ENCODE measurements around the gene ATP1A1.

The ATP1A1 gene

GRCh38 chr1:116373431-116374352 lies 648 bp downstream of the ATP1A1 start:
- DNase-seq = peak; percentile 74

DNA sequence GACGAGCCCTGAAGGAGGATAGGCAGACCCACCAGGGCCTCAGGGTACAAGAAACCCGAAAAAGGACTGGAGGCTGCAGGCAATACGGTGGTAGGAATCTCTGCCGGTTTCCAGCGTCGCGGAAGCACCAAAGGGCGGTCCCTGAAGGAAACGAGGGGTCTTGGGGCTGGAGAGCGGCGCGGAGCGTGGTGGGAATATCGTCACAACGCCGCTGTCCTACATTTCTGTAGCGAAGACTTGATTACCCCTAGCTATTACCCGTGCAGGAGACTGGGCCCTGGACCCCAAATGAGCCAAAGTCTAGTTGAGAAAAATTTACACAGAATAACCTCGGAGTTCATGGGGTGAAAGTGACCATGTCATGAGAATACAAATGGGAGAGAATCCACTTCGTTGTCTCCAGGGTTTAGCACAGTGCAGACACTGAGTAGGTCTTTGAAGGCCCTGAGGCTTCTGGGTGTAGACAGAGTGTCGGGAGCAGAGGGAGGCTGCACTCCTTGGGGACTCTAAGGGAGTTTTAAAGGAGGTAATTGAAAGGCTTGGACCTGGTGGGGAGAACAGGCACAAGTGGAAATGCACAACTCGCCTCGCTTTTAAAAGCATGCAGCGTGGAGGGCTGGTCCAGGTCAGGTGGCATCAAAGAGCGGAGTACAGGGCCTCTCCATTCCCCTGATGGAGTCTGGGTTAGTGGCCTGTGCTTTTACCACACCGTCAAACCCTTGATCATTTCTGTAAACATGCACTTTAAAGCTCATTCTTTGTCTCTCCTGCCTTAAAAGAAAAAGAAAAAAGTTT lies 1.5 kb downstream of the ATP1A1 start:
- peak; percentile 9 for DNase-seq

DNA sequence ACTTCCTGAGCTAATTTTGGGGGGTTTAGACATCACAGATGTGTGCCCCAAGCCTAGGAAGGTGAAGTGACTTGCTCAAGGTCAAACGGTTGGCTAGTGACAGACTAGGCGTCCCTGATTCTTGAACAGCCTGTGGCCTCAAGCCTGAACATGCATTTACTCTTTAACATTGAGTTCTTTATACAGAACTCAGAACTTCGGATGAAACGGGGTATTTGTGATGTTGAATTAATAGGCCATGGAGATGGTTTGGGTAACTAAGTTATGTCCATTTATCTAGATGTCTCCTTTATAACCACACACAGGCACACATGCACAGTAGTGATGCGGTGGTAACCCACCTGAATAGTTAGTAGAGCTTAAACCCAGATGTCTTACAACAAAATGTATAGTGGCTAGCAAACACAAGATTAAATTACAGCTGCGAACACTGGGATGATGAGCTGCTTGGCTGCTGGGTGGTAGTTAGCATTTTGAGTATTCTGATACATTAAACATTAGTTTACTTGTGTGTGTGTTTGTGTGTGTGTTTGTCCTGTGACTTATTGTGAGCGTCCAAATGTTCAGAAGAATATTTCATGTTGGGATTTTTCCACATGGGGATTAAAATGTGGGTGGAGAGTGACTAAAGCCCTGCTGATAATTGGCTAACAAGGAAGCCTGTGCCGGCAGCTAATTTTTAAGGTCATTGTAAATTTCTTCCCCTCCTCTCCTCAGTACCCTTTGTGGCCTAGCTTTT lies 2.3 kb downstream of the ATP1A1 start:
- no peak for DNase-seq

GRCh38 chr1:116375887-116376728 lies 3.1 kb downstream of the ATP1A1 start:
- DNase-seq = no peak

GRCh38 chr1:116376729-116377086 lies 3.7 kb downstream of the ATP1A1 start:
- no peak for DNase-seq

GRCh38 chr1:116377541-116378529 lies 4.8 kb downstream of the ATP1A1 start:
- DNase-seq = no peak

- no peak for DNase-seq
These were observed 6.1 kb downstream of the ATP1A1 start for GRCh38 chr1:116379057-116379630.

DNA sequence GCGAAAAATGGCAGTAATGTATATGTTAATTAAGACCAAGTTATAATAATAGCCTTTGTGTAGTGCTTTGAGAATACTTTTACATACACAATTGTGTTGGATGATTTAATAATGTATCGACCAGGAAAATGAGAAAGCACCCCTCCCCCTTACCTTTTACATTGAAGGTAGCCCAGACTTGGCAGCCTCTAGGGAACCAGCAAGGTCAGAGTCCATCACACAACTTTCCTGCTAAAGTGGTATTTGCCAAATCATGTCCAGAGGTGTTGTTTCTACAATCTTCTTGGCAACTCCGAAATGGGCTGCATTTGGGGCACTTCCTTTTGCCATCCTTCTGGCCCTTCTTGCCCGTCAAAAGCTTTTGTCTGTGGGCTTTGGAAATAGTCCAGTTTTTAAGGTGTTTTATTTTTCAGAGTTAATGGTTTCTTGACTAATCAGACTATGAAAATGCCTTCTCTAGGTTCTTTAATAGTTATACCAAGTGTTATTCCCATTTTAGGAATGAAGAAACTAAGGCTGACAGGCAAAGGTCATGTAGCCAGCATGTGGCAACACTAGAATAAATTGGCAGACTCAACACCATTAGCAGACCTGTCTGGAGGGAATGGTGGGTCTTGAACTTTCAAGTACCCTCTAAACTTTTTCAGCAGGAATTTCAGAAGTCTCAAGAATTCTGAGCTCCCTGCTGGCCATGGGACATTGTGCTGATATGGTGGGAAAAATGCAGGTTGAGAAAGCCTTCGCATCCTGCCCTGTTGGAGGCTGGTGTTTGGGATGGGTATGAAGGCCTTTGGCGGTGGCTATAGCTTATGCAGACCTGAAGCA lies 6.8 kb downstream of the ATP1A1 start:
- DNase-seq = no peak

- DNase-seq = no peak
These were observed 7.6 kb downstream of the ATP1A1 start for GRCh38 chr1:116380499-116381242.

- no peak for DNase-seq
These were observed 9.3 kb downstream of the ATP1A1 start for GRCh38 chr1:116382321-116382720.

DNA sequence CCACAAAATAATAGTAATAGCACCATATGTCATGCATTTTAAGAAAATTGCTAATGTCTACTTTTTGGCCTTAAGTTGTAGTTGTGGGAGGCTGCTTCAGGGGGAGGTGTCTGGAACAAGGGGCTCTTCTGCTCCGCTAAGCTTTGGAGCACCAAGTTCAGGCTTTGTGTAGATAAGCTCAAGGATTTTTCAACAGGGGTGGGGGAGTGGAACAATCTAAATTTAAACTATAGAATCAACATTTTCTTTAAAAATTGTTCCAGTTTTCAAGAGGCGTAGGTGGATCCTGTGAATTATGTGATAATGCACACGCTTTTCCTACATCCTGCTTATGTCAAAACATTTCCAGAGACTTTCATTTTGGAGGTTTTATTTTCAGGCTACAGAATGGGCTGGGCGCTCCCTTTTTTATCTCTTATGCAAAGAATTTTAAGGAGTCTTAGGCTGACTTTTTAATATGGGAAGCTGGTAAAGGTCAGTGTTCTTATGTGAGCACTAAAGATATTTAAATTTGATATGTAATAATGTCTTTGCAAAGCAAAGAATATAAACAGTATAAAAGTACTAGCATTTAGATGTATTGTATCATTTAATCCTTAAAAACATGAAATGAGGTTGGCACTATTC lies 9.9 kb downstream of the ATP1A1 start:
- DNase-seq = no peak

- no peak for DNase-seq
These were observed 13.0 kb downstream of the ATP1A1 start for GRCh38 chr1:116386042-116386441.

DNA sequence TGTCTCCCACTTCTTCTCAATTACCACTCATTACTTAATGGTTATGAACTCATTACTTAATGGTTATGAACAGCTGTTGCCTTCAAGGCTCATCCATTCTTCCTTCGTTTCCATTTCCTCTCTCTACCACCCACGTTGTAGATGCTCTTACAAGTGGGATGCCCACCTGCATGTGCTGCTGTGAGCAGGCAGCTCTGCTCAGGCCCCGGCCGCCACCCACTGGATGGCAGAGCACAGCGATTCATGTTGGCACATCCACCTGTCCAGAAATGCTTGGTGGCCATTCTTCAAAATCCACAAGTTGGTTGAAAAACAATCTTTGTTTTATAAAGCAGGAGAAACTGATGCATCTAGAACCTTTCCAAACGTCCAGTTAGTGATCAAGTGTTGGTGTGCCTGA lies 14.5 kb downstream of the ATP1A1 start:
- no peak for DNase-seq

- no peak for DNase-seq
These were observed 15.1 kb downstream of the ATP1A1 start for GRCh38 chr1:116388122-116388521.

DNA sequence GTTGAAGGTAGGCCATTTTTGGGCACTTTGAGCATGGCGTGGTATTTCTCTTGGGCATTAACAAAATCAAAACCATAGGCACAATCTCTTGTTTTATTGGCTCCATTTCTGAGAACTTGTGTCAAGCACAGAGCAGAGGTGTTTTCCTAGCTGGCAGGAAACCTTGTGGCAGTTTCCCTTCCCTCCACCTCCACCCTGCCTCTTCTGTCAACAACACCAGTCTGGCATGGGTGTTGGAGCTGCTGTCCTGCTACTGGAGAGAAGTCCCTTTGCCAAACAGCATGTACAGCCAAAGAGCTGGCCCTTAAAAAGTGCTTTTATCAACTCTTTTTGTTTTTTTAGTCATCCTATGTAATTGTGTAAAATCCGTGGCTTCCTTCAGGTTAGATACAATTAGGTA lies 16.0 kb downstream of the ATP1A1 start:
- DNase-seq = no peak

- DNase-seq = no peak
These were observed 16.6 kb downstream of the ATP1A1 start for GRCh38 chr1:116389686-116390085.

GRCh38 chr1:116390195-116390594 lies 17.2 kb downstream of the ATP1A1 start:
- no peak for DNase-seq

- DNase-seq = no peak
These were observed 18.1 kb downstream of the ATP1A1 start for GRCh38 chr1:116391185-116391584.

Measured in NCI-H146 (cell line).